GM21367 (cell line): Measurements from ENCODE around the gene MICU1.
A peak's percentile ranks its signal among the peaks of the same experiment; 100 is the strongest.
"Not testable (repeated sequence)": the region's sequence is repeated elsewhere in the genome, so short reads cannot be mapped to it uniquely, and the experiment has no call there.

ENCODE experiments used
- ATAC-seq: cut with Tn5 transposase; IDR thresholded peaks from one replicate; pipeline ENCODE4 v1.9.1; 2021; ENCODE audit not compliant: unreplicated experiment

Gene MICU1, protein sequence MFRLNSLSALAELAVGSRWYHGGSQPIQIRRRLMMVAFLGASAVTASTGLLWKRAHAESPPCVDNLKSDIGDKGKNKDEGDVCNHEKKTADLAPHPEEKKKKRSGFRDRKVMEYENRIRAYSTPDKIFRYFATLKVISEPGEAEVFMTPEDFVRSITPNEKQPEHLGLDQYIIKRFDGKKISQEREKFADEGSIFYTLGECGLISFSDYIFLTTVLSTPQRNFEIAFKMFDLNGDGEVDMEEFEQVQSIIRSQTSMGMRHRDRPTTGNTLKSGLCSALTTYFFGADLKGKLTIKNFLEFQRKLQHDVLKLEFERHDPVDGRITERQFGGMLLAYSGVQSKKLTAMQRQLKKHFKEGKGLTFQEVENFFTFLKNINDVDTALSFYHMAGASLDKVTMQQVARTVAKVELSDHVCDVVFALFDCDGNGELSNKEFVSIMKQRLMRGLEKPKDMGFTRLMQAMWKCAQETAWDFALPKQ

DNA sequence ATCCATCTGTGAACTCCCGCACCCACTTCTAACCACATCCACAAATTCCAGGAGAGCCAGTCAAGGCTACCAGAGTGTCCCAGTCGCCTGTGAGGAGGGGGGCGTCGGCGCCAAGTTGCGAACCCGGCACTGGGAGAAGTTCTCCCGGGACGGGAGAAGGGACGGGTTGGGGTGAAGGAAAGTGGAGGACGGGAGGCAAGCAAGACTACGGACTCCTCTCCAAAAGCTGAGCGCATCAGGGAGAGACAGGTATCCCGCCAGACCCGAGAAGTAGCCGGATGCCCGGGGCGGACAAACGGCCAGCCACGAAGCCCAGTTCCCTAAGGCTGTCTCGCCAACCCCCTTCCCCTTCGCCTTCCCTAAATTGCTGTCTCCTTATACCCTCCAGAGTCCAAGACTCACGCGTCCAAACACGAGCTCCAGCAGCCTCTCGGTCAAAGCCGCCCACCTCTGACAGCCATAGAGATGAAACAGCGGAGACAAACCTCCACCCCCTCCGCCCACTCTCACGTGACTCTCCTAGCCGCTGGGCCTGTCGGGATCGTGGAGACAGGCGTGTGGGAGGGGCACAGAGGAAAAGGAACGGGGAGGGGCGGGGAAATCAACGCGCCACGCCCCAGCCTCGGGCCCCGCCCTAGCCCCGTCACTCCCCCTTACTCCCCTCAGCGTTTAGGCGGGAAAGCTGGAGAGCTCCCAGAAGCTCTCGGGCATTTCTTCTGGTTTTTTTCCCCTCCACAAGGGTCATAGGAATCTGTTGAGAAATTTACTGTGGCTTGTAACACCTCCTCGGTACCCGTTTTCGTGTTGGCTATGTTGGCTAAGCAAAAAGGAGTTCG, at the start of gene MICU1:
Gene MICU1, minus strand, starts transcription at position 472 of the 836 bp plus-strand sequence. CDS start 59,286 bp downstream, outside the sequence.
- peak; percentile 82 for ATAC-seq

DNA sequence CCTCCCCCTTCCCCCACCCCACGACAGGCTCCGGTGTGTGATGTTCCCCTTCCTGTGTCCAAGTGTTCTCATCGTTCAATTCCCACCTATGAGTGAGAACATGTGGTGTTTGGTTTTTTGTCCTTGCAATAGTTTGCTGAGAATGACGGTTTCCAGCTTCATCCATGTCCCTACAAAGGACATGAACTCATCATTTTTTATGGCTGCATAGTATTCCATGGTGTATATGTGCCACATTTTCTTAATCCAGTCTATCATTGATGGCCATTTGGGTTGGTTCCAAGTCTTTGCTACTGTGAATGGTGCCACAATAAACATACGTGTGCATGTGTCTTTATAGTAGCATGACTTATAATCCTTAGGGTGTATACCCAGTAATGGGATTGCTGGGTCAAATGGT, 48.3 kb upstream of the MICU1 start:
- not testable (repeated sequence) for ATAC-seq

DNA sequence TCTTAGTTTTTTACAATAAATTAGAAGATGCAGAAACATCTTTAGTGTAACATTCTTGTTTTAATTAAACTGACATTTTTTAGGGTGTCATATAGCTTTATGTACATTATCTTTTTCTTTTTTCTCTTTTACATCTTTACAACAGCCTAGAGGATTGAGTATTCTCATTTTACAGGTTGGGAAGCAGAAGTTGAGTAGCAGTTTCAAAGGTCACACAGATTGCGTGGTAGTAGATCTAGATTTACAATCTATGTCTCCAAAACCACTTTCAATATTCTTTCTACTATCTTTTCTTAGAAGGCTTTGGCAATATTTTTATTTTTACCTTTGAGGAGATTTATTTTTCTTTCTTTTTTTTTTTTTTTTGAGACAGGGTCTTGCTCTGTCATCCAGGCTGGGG, 47.4 kb upstream of the MICU1 start:
- ATAC-seq = no peak

DNA sequence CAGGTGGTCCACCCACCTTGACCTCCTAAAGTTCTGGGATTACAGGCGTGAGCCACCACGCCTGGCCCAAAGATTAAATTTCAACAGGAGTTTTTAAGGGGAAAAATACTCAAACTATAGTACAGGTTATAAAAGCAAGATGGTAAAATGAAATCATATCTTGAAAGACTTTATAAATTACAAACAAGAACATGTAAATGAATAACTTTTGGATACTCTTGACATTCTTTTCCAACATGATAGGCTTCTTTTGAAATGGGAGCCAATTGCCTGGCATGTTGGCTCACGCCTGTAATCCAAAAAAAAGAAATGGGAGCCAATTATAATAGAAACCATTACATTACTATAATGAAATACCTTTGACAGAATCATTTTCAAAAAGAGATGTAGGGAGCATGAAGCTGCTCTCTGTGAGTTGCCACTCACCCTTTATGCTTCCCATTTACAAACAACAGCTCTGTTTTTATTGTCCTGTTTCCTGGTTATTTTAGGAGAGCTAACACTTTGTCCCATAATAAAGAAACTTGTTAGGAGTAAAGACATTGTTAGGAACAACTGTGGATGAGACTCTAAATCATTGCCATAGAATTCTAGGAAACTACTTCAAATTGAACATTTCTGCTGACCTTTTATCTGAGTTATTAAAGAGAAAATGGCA, 41.5 kb upstream of the MICU1 start:
- ATAC-seq = no peak

DNA sequence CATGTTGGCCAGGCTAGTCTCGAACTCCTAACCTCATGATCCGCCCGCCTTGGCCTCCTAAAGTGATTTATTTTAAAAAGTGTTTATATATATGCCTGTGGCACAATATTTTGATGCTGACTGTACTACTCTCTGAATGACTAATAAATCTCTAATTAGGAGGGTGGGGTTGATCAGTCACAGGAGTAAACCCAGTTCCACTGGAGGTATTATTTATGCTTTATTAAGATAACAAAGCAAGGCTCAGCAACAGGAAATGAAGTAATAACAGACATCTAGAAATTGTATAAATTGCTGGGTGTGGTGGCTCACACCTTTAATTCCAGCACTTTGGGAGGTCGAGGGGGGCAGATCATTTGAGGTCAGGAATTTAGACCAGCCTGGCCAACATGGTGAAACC, 40.0 kb upstream of the MICU1 start:
- ATAC-seq = no peak

DNA sequence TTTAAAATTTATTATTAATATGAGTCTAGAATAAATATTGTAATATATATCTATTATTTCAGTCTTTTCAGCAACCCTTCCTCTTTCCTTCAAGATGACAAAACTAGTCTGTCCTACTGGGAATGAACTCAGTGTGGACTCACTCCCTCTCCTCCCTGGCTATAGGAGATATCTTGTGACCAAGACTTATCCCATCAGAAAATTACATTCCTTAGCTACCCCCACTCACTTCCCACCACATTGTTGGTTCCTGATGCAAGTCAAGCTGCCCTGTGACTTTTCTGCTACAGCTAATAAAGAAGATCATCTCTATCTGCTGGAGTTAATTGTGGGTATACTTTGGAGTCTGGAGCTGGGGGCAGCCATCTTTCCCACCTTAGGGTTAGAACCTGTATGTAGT, 38.1 kb upstream of the MICU1 start:
- ATAC-seq = no peak

DNA sequence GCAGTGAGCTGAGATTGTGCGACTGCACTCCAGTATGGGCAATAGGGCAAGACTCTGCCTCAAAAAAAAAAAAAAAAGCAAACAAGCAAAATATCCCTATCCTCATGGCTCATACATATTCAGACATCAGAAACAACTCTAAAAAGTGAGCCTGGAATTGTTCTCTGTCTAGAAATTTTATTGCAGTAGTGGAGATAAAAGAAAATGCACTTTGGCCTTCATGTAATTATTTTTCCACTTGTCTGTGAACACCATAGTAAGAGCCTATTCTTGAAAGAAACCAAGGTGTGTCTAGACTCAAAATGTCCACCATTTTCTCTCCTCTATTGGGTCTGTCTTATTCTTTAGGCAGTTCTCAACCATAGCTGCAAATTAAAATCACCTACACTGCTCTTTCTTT, 35.6 kb upstream of the MICU1 start:
- no peak for ATAC-seq

DNA sequence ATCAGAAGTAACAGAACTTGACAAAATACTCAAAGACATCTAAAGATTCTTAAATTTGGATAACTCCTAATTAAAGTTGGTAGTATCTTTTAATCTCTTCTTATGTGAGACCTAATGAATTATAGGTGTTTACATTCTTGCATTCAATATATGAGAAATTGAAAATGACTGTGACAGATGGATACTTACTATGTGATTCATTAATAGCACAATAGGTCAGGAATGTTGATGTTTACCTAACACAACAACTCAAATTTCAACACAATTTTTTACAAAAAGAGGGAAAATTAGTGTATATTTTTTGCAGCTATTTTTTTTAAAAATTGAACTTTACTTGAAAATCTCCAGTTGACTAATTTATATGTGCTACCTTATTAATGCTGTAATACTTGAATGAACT, 34.3 kb upstream of the MICU1 start:
- ATAC-seq = no peak

DNA sequence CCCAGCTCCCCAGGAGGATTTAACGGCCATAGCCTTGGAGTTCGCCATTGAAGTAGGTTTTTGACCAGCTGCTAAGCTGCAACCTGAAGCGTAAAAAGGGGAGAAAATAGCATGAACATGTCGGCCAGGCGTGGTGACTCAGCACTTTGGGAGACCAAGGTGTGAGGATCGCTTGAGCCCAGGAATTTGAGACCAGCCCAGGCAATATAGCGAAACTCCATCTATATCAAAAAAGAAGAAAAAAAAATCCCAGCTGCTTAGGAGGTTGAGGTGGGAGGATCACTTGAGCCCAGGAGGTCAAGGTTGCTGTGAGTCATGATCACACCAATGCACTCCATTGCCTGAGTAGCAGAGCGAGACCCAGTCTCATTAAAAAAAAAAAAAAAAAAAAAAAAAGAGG, 33.8 kb upstream of the MICU1 start:
- no peak for ATAC-seq

DNA sequence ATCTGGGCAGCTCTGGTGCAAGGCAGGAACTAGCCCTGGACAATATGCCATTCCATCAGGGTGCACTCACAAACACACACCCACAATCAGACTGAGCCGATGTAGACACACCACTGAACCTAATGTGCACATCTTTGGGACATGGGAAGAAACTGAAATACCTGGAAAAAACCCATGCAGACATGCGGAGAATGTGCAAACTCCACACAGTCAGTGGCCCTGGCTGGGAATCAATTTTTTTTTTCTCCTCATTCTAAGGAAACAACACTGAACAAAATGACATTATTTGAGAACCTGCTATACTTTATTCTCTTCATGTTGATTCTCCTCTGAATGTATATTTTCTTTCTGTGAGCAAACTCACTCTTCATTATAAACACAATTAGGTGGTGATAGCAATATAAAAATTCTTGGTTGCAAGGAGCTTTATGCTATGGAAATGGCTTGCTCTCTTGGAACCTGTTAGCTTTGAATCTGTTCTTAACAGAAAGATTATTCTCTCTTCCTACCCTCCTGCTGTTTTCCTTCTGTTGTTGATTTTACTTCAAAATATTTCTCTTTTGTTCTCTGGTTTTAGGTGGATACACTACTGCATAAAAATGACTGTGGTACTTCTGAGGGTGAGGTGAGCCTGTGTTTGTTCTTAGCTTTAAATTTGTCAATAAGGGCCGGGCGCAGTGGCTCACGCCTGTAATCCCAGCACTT, 33.0 kb upstream of the MICU1 start:
- ATAC-seq = no peak

DNA sequence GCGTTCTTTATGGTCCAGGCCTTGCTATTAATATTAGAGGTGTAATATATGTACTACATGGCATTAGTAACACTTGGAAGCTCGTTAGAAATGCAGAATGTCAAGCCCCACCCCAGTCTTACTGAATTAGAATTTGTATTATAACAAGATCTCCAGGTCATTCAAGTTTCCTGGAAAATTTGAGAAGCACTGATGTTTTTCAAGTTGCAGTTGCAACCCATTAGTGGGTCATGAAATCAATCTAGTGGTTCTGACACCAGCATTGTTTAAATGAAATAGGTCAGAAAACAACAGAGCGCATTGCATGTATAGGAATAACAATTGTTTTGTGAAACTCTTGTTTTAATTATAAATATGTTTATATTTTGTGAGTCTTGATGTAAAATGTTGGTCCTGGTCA, 28.8 kb upstream of the MICU1 start:
- ATAC-seq = no peak

DNA sequence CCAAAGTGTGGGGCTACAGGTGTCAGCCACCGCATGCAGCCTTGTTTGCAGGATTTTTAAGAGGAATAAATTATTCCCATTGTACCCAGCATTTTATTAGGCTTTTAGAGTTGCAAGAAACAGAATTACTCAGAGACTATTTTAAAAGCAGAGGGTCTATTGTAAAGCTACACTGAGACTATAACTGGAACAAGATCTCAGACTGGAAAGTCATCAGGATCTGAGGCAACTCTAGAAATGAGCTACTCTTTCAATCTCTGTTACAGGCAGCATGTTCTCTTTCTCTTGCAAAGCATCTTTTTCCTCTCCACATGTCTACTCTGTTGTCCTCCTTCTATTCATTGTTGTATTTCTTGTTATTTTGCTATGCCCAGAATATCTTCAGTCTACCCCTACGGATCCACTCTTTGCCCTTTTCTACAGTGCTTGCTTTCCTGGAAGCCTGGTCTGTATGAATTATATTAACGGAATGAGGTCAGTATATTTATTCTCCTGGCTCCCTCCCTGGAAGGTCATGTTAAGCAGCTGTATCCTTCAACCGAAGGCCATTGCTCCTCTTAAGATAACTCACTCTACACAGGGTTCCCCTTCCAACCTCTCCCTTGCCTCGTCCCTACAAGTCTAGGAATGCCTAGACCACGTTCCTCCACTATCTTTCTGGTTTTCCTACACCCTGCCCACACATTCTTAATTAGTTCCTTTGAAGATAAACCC, 27.7 kb upstream of the MICU1 start:
- no peak for ATAC-seq

DNA sequence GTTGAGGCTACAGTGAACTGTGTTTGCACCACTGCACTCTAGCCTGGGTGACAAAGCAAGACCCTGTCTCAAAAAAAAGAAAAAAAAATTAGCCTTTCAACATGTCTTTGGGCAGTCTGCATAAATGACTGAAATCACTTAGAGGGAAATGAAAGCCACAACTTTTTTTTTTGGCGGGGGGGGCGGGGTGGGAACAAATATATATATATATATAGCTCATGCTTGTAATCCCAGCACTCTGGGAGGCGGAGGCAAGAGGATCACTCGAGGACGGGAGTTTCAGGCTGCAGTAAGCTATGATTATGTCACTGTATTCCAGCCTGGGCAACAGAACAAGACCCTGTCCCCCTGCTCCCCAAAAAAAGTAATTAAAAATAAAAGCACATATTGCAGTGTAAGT, 23.4 kb upstream of the MICU1 start:
- ATAC-seq = no peak

DNA sequence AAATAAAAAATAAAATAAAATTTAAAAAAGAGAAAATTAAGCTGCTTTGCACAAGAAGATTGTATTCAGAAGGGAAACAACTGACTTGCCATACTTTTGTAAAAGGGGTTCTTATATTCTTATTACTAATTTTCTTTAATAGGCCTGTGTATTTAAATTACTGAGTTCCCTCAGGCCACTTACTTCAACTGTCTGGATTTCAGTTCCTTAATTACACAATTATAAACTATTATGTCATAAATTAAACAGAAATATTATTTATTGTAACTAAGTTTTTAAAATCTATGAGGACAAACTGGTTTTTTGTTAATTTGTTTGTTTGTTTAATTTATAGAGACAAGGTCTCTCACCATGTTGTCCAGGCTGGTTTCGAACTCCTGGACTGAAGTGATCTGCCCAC, 22.4 kb upstream of the MICU1 start:
- ATAC-seq = no peak

DNA sequence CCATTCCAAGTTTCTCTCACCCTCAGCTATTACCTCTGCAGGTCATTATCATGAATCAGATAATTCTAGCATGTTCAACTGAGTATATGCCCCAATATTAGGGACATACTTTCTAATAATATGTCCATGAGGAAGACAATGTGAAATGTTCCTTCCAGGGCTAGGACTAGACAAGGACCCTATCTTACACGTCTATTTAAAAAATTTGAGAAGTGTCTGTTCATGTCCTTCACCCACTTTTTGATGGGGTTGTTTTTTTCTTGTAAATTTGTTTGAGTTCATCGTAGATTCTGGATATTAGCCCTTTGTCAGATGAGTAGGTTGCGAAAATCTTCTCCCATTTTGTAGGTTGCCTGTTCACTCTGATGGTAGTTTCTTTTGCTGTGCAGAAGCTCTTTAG, 21.1 kb upstream of the MICU1 start:
- ATAC-seq = not testable (repeated sequence)

DNA sequence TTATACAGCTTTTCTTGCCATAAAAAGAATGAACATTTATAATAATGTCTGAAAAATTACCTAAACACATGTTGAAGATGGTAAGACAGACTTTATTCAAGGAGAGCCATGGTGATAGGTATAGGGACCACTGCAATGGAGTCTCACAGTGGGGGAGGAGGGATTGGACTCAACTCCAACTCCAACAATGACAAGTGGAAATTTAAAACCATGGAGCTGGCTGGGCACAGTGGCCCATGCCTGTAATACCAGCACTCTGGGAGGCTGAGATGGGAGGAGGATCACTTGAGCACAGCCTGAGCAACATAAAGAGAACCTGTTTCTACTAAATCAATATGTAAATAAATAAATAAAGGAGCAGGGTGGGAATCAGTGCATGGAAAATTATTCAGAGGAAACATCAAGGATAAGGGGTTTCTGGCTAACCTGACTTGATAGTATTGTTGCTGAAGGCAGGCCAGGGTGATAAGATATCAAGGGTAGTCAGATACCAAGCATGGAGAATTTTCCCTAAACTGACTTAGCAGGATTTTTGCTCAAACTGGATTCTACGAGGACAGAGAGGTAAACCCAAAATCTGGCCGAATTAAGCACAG, 19.5 kb upstream of the MICU1 start:
- no peak for ATAC-seq

DNA sequence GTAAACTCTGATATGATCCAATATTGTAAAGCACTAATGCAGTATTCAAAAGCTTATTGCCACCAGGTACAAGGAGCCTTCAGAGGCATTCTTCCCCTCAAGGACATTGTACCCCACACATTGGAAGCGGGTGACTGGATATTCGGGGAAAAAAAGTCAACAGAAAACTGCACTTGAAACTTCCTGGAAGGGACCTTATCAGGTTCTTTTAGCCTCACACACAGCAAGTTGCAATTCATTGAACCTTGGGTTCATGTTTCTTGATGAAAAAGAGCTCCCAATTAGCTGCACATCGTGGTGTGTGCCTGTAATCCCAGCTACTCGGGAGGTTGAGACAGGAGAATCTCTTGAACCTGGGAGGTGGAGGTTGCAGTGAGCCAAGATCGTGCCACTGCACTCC, 16.4 kb upstream of the MICU1 start:
- no peak for ATAC-seq

DNA sequence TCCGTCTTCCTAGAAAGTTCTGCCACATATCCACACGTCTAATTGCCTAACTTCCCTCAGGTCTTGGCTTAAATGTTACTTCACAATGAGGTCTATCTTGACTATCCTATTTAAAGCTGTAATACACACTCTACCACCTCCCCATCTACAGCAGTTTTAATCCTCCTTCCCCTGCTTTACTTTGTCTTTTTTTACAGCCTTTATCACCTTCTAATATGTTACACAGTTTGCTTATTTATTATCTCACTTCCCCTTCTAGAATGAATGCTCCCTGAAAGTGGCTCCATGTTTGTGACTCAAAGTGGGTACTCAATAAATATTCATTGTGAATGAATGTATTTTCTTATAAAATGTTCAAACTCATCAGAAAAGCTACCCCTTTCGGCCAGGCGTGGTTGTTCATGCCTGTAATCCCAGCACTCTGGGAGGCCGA, 13.6 kb upstream of the MICU1 start:
- no peak for ATAC-seq

DNA sequence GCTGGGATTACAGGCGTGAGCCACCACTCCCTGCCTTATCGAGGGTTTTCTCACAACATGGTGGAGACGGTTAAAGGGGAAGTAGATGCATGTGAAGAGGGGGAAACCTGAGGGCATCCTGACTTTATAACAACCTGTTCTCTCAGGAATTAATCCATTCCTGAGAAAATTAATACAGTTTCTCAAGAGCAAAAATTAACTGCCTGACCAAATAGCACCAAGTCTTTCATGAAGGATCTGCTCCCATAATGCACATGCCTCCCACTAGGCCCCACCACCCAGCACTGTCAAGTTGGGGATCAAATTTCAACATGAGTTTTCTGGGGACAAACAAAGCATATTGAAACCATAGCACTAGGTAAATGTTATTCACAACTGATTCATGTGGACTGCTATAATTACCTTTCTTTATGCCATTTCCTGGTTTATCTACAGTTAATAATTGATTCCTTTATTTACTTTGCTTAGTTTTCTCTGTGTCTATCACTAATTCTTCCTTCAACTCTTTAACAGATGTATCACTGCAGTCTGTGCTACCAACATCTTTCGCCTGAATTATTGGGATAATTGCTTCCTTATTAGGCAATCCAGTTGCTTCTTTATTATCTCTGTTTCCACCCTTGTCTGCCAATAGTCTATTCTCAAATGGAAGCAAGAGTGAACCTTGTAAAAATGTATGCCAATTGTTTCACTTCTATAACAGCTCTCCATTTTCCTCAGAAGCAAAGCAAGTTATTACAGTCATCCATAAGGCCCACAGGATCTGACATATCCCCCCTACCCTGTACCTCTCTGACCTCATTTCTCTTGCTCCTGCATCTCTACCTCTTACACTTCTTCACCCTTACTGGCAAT, 12.9 kb upstream of the MICU1 start:
- no peak for ATAC-seq
